Measurements from ENCODE around the gene STK32C.

The STK32C gene

GRCh38 chr10:132253092-132253687 lies 54.6 kb downstream of the STK32C start:
- H3K4me1 ChIP-seq (ENCODE audit: insufficient read depth, low read length): no peaks in the 10 kb centered on the region
- H3K27me3 ChIP-seq (ENCODE audit: control insufficient read depth in 1 of 2, insufficient read depth in 2 of 2, low read length in 2 of 2): no peaks in the 10 kb centered on the region
- H3K27ac ChIP-seq (ENCODE audit: low read depth, low read length): no peak overlapping the region
- no peaks in the 10 kb centered on the region for H3K36me3 ChIP-seq (ENCODE audit: insufficient read depth, low read length)
- no peak overlapping the region for H3K4me3 ChIP-seq (ENCODE audit: low read depth in 1 of 2, low read length in 2 of 2)
- H3K9me3 ChIP-seq (ENCODE audit: low read length): no peaks in the 10 kb centered on the region
- H3K9ac ChIP-seq (ENCODE audit: low read length): no peak overlapping the region

- no peak overlapping the region for H3K4me3 ChIP-seq (ENCODE audit: low read depth in 1 of 2, low read length in 2 of 2)
- H3K9ac ChIP-seq (ENCODE audit: low read length): no peak overlapping the region
- no peaks in the 10 kb centered on the region for H3K9me3 ChIP-seq (ENCODE audit: low read length)
- no peaks in the 10 kb centered on the region for H3K4me1 ChIP-seq (ENCODE audit: insufficient read depth, low read length)
- H3K36me3 ChIP-seq (ENCODE audit: insufficient read depth, low read length): no peaks in the 10 kb centered on the region
- no peaks in the 10 kb centered on the region for H3K27me3 ChIP-seq (ENCODE audit: control insufficient read depth in 1 of 2, insufficient read depth in 2 of 2, low read length in 2 of 2)
- H3K27ac ChIP-seq (ENCODE audit: low read depth, low read length): no peak overlapping the region
These were observed 55.3 kb downstream of the STK32C start for GRCh38 chr10:132252412-132252811.

- Histone ChIP-seq H3K27ac (ENCODE audit: low read depth, low read length) (no peak overlapping the region), H3K27me3 (ENCODE audit: control insufficient read depth in 1 of 2, insufficient read depth in 2 of 2, low read length in 2 of 2) (no peaks in the 10 kb centered on the region), H3K9me3 (ENCODE audit: low read length) (no peaks in the 10 kb centered on the region), H3K4me3 (ENCODE audit: low read depth in 1 of 2, low read length in 2 of 2) (no peak overlapping the region), H3K9ac (ENCODE audit: low read length) (no peak overlapping the region), H3K36me3 (ENCODE audit: insufficient read depth, low read length) (no peaks in the 10 kb centered on the region), H3K4me1 (ENCODE audit: insufficient read depth, low read length) (no peaks in the 10 kb centered on the region)
These were observed 55.8 kb downstream of the STK32C start for GRCh38 chr10:132251928-132252327.

GRCh38 chr10:132250481-132251475 lies 57.0 kb downstream of the STK32C start:
- Histone ChIP-seq H3K4me3 (ENCODE audit: low read depth in 1 of 2, low read length in 2 of 2) (no peak overlapping the region), H3K9me3 (ENCODE audit: low read length) (no peaks in the 10 kb centered on the region), H3K27me3 (ENCODE audit: control insufficient read depth in 1 of 2, insufficient read depth in 2 of 2, low read length in 2 of 2) (no peaks in the 10 kb centered on the region), H3K9ac (ENCODE audit: low read length) (no peak overlapping the region), H3K4me1 (ENCODE audit: insufficient read depth, low read length) (no peaks in the 10 kb centered on the region), H3K36me3 (ENCODE audit: insufficient read depth, low read length) (no peaks in the 10 kb centered on the region), H3K27ac (ENCODE audit: low read depth, low read length) (no peak overlapping the region)

- Histone ChIP-seq H3K9me3 (ENCODE audit: low read length) (no peaks in the 10 kb centered on the region), H3K9ac (ENCODE audit: low read length) (no peak overlapping the region), H3K27me3 (ENCODE audit: control insufficient read depth in 1 of 2, insufficient read depth in 2 of 2, low read length in 2 of 2) (no peaks in the 10 kb centered on the region), H3K4me3 (ENCODE audit: low read depth in 1 of 2, low read length in 2 of 2) (no peak overlapping the region), H3K36me3 (ENCODE audit: insufficient read depth, low read length) (no peaks in the 10 kb centered on the region), H3K27ac (ENCODE audit: low read depth, low read length) (no peak overlapping the region), H3K4me1 (ENCODE audit: insufficient read depth, low read length) (no peaks in the 10 kb centered on the region)
These were observed 57.9 kb downstream of the STK32C start for GRCh38 chr10:132249824-132250375.

- Histone ChIP-seq H3K9ac (ENCODE audit: low read length) (no peak overlapping the region), H3K36me3 (ENCODE audit: insufficient read depth, low read length) (no peaks in the 10 kb centered on the region), H3K4me1 (ENCODE audit: insufficient read depth, low read length) (no peaks in the 10 kb centered on the region), H3K27ac (ENCODE audit: low read depth, low read length) (no peak overlapping the region), H3K27me3 (ENCODE audit: control insufficient read depth in 1 of 2, insufficient read depth in 2 of 2, low read length in 2 of 2) (no peaks in the 10 kb centered on the region), H3K9me3 (ENCODE audit: low read length) (no peaks in the 10 kb centered on the region), H3K4me3 (ENCODE audit: low read depth in 1 of 2, low read length in 2 of 2) (no peak overlapping the region)
These were observed 58.5 kb downstream of the STK32C start for GRCh38 chr10:132249226-132249724.

- H3K9me3 ChIP-seq (ENCODE audit: low read length): no peaks in the 10 kb centered on the region
- no peaks in the 10 kb centered on the region for H3K4me1 ChIP-seq (ENCODE audit: insufficient read depth, low read length)
- H3K9ac ChIP-seq (ENCODE audit: low read length): no peak overlapping the region
- H3K27me3 ChIP-seq (ENCODE audit: control insufficient read depth in 1 of 2, insufficient read depth in 2 of 2, low read length in 2 of 2): no peaks in the 10 kb centered on the region
- H3K27ac ChIP-seq (ENCODE audit: low read depth, low read length): no peak overlapping the region
- H3K36me3 ChIP-seq (ENCODE audit: insufficient read depth, low read length): no peaks in the 10 kb centered on the region
- no peak overlapping the region for H3K4me3 ChIP-seq (ENCODE audit: low read depth in 1 of 2, low read length in 2 of 2)
These were observed 59.1 kb downstream of the STK32C start for GRCh38 chr10:132248455-132249225.

GRCh38 chr10:132247943-132248342 lies 59.8 kb downstream of the STK32C start:
- no peak overlapping the region for H3K27ac ChIP-seq (ENCODE audit: low read depth, low read length)
- H3K4me3 ChIP-seq (ENCODE audit: low read depth in 1 of 2, low read length in 2 of 2): no peak overlapping the region
- no peaks in the 10 kb centered on the region for H3K9me3 ChIP-seq (ENCODE audit: low read length)
- no peak overlapping the region for H3K9ac ChIP-seq (ENCODE audit: low read length)
- H3K36me3 ChIP-seq (ENCODE audit: insufficient read depth, low read length): no peaks in the 10 kb centered on the region
- H3K4me1 ChIP-seq (ENCODE audit: insufficient read depth, low read length): no peaks in the 10 kb centered on the region
- no peaks in the 10 kb centered on the region for H3K27me3 ChIP-seq (ENCODE audit: control insufficient read depth in 1 of 2, insufficient read depth in 2 of 2, low read length in 2 of 2)

GRCh38 chr10:132246296-132246695 lies 61.5 kb downstream of the STK32C start:
- no peaks in the 10 kb centered on the region for H3K9me3 ChIP-seq (ENCODE audit: low read length)
- H3K9ac ChIP-seq (ENCODE audit: low read length): no peak overlapping the region
- no peaks in the 10 kb centered on the region for H3K4me1 ChIP-seq (ENCODE audit: insufficient read depth, low read length)
- H3K27ac ChIP-seq (ENCODE audit: low read depth, low read length): no peak overlapping the region
- no peaks in the 10 kb centered on the region for H3K36me3 ChIP-seq (ENCODE audit: insufficient read depth, low read length)
- H3K27me3 ChIP-seq (ENCODE audit: control insufficient read depth in 1 of 2, insufficient read depth in 2 of 2, low read length in 2 of 2): no peaks in the 10 kb centered on the region
- H3K4me3 ChIP-seq (ENCODE audit: low read depth in 1 of 2, low read length in 2 of 2): no peak overlapping the region

- Histone ChIP-seq H3K9me3 (ENCODE audit: low read length) (no peaks in the 10 kb centered on the region), H3K27ac (ENCODE audit: low read depth, low read length) (no peak overlapping the region), H3K36me3 (ENCODE audit: insufficient read depth, low read length) (no peaks in the 10 kb centered on the region), H3K27me3 (ENCODE audit: control insufficient read depth in 1 of 2, insufficient read depth in 2 of 2, low read length in 2 of 2) (no peaks in the 10 kb centered on the region), H3K4me3 (ENCODE audit: low read depth in 1 of 2, low read length in 2 of 2) (no peak overlapping the region), H3K4me1 (ENCODE audit: insufficient read depth, low read length) (no peaks in the 10 kb centered on the region), H3K9ac (ENCODE audit: low read length) (no peak overlapping the region)
These were observed 62.7 kb downstream of the STK32C start for GRCh38 chr10:132245056-132245455.

GRCh38 chr10:132243626-132244025 lies 64.1 kb downstream of the STK32C start:
- Histone ChIP-seq H3K27me3 (ENCODE audit: control insufficient read depth in 1 of 2, insufficient read depth in 2 of 2, low read length in 2 of 2) (no peaks in the 10 kb centered on the region), H3K9me3 (ENCODE audit: low read length) (no peaks in the 10 kb centered on the region), H3K27ac (ENCODE audit: low read depth, low read length) (no peak overlapping the region), H3K4me3 (ENCODE audit: low read depth in 1 of 2, low read length in 2 of 2) (no peak overlapping the region), H3K4me1 (ENCODE audit: insufficient read depth, low read length) (no peaks in the 10 kb centered on the region), H3K9ac (ENCODE audit: low read length) (no peak overlapping the region), H3K36me3 (ENCODE audit: insufficient read depth, low read length) (no peaks in the 10 kb centered on the region)
